ENCODE measurements around the gene CDYL. TPM values are rescaled to one million over a fixed set of nuclear protein-coding genes. Genes with fewer than 3 reads are reported as not detected.

The CDYL gene
- total and polyA plus RNA-seq, 2 experiments from 2014 or later: 38.0 to 60.8 TPM

GRCh38 chr6:4948781-4949450 is 172.7 kb downstream of the CDYL start:
- H3K36me3 ChIP-seq: peaks cover 14% of the 10 kb centered on the region
- H3K27ac ChIP-seq: peak overlapping the region; percentile 20
- no peaks in the 10 kb centered on the region for H3K27me3 ChIP-seq
- no peak for TF ChIP-seq CTCF (IDR thresholded peaks at IDR 0.05; ENCODE audit: low read depth, low read length)
- no peaks in the 10 kb centered on the region for H3K9me3 ChIP-seq (ENCODE audit: low read depth)
- H3K4me3 ChIP-seq: no peak overlapping the region
- no peaks in the 10 kb centered on the region for H3K4me1 ChIP-seq (ENCODE audit: low read depth)
- DNase-seq (ENCODE audit: low read depth in 1 of 2, low spot score in 1 of 2): peak in 1 of 2 donors; percentile 19

GRCh38 chr6:4950076-4950475 is 173.9 kb downstream of the CDYL start:
- H3K36me3 ChIP-seq: peaks cover 21% of the 10 kb centered on the region
- no peaks in the 10 kb centered on the region for H3K9me3 ChIP-seq (ENCODE audit: low read depth)
- no peaks in the 10 kb centered on the region for H3K27me3 ChIP-seq
- H3K4me1 ChIP-seq (ENCODE audit: low read depth): no peaks in the 10 kb centered on the region
- no peak overlapping the region for H3K4me3 ChIP-seq
- DNase-seq (ENCODE audit: low read depth in 1 of 2, low spot score in 1 of 2): no peak
- no peak overlapping the region for H3K27ac ChIP-seq
- no peak for TF ChIP-seq CTCF (IDR thresholded peaks at IDR 0.05; ENCODE audit: low read depth, low read length)

GRCh38 chr6:4950836-4951533 is 174.8 kb downstream of the CDYL start:
- H3K27me3 ChIP-seq: no peaks in the 10 kb centered on the region
- H3K9me3 ChIP-seq (ENCODE audit: low read depth): no peaks in the 10 kb centered on the region
- H3K4me3 ChIP-seq: no peak overlapping the region
- peaks cover 17% of the 10 kb centered on the region for H3K36me3 ChIP-seq
- TF ChIP-seq CTCF (IDR thresholded peaks at IDR 0.05; ENCODE audit: low read depth, low read length): no peak
- no peak for DNase-seq (ENCODE audit: low read depth in 1 of 2, low spot score in 1 of 2)
- no peak overlapping the region for H3K27ac ChIP-seq
- no peaks in the 10 kb centered on the region for H3K4me1 ChIP-seq (ENCODE audit: low read depth)

- DNase-seq (ENCODE audit: low read depth in 1 of 2, low spot score in 1 of 2): no peak
- Histone ChIP-seq H3K9me3 (ENCODE audit: low read depth) (no peaks in the 10 kb centered on the region), H3K27ac (no peak overlapping the region), H3K4me1 (ENCODE audit: low read depth) (no peaks in the 10 kb centered on the region), H3K4me3 (no peak overlapping the region), H3K36me3 (peaks cover 16% of the 10 kb centered on the region), H3K27me3 (no peaks in the 10 kb centered on the region)
- no peak for TF ChIP-seq CTCF (IDR thresholded peaks at IDR 0.05; ENCODE audit: low read depth, low read length)
These were observed 177.2 kb downstream of the CDYL start for GRCh38 chr6:4953440-4953839.

- no peaks in the 10 kb centered on the region for H3K9me3 ChIP-seq (ENCODE audit: low read depth)
- no peak for DNase-seq (ENCODE audit: low read depth in 1 of 2, low spot score in 1 of 2)
- no peaks in the 10 kb centered on the region for H3K4me1 ChIP-seq (ENCODE audit: low read depth)
- no peaks in the 10 kb centered on the region for H3K27me3 ChIP-seq
- H3K27ac ChIP-seq: no peak overlapping the region
- peaks cover 16% of the 10 kb centered on the region for H3K36me3 ChIP-seq
- no peak overlapping the region for H3K4me3 ChIP-seq
- TF ChIP-seq CTCF (IDR thresholded peaks at IDR 0.05; ENCODE audit: low read depth, low read length): no peak
These were observed 180.4 kb downstream of the CDYL start for GRCh38 chr6:4956625-4957024.

Data from cardiac muscle cell (in vitro differentiated cells and primary cell).